Peyer's patch (tissue), 4 donors: ENCODE data around the gene FLRT2.

ENCODE experiments used
- POLR2A ChIP-seq, 2 donors: fragments of 450-650 bp; IDR thresholded peaks; one replicate each; pipeline ENCODE4 v1.5.1; 2017; ENCODE audit warnings: antibody characterized with exemption in 2 of 2, mild to moderate bottlenecking in 2 of 2, moderate library complexity in 2 of 2
- TF ChIP-seq, protein P1 (sequence below), 6 experiments: fragments of 450-650 bp in 4 of 6; fragments of 200-600 bp in 2 of 6; sonication (generic) in 1 of 6; IDR thresholded peaks; one replicate each; pipeline ENCODE4 v1.5.1; 2017 to 2019; ENCODE audit warnings: antibody characterized with exemption in 6 of 6, mild to moderate bottlenecking in 3 of 6, moderate library complexity in 1 of 6

DNA sequence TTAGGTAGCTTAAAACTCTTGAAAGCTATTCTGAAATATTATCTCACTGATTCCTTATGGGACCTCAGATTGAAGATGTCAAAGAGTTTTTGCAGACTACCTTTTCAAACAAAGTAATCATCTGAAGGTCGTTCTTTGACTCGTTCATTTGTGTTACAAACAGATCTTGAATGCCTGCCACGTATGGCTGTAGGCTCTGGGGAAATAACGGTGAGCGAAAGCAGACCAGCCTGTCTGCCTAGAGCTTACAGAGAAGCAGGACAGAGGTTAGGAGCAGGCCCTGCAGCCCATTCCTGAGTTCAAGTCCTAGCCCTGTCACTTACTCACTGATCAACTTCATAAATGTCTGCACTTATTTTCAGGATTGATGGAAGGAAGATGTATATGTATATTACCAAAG is 83.6 kb downstream of the FLRT2 start:
- TF ChIP-seq, protein P1, sequence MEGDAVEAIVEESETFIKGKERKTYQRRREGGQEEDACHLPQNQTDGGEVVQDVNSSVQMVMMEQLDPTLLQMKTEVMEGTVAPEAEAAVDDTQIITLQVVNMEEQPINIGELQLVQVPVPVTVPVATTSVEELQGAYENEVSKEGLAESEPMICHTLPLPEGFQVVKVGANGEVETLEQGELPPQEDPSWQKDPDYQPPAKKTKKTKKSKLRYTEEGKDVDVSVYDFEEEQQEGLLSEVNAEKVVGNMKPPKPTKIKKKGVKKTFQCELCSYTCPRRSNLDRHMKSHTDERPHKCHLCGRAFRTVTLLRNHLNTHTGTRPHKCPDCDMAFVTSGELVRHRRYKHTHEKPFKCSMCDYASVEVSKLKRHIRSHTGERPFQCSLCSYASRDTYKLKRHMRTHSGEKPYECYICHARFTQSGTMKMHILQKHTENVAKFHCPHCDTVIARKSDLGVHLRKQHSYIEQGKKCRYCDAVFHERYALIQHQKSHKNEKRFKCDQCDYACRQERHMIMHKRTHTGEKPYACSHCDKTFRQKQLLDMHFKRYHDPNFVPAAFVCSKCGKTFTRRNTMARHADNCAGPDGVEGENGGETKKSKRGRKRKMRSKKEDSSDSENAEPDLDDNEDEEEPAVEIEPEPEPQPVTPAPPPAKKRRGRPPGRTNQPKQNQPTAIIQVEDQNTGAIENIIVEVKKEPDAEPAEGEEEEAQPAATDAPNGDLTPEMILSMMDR (IDR thresholded peaks at IDR 0.05), result no peak
- TF ChIP-seq POLR2A (IDR thresholded peaks at IDR 0.05), result no peak
